Erythroblast (primary cell): ENCODE data around the gene IL7R.
"Not testable (repeated sequence)": the region's sequence is repeated elsewhere in the genome, so short reads cannot be mapped to it uniquely, and the experiment has no call there.

Source experiments
- DNase-seq, 2 experiments: peaks; one replicate each; lab custom pipeline; 2025; lab: John Stamatoyannopoulos, UW
- GATA1 ChIP-seq: IDR thresholded peaks from 2 replicates; pipeline ENCODE4 v1.6.1; 2011; ENCODE audit warnings: low read depth, mild to moderate bottlenecking, control low read depth, low read length, moderate library complexity
- POLR2A ChIP-seq: IDR thresholded peaks from 2 replicates; pipeline ENCODE4 v1.6.1; 2011; ENCODE audit warnings: mild to moderate bottlenecking, low read length

IL7R gene

GRCh38 chr5:35876454-35876853 is 19.8 kb downstream of the IL7R start:
- TF ChIP-seq GATA1 (no peak), POLR2A (no peak)
- DNase-seq: no peak

DNA sequence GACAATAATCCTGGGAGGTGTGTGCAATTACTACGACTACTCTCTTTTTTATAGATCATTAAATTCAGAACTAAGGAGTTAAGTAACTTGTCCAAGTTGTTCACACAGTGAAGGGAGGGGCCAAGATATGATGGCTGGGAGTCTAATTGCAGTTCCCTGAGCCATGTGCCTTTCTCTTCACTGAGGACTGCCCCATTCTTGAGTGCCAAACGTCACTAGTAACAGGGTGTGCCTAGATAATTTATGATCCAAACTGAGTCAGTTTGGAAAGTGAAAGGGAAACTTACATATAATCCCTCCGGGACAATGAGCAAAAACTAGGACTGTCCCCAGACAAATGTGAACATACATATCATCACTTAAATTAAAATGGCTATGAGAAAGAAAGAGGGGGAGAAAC is 20.2 kb downstream of the IL7R start:
- DNase-seq: no peak
- TF ChIP-seq POLR2A (no peak), GATA1 (no peak)

DNA sequence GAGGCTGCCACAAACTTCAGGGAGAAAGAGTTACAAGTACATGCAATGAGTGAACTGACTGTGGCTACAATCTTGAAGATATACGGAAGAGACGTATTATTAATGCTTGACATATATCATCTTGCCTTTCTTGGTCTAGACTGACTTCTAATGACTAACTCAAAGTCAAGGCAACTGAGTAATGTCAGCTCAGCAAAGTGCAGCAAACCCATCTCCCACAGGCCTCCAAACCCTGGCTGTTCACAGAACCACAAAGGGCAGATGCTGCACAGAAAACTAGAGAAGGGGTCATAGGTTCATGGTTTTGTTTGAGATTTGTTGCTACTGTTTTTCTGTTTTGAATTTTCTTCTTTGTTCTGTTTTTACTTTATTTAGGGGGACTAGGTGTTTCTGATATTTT is 21.0 kb downstream of the IL7R start:
- DNase-seq: no peak
- TF ChIP-seq POLR2A (no peak), GATA1 (no peak)

GRCh38 chr5:35878079-35878478 is 21.4 kb downstream of the IL7R start:
- no peak for DNase-seq
- no peak for TF ChIP-seq POLR2A
- TF ChIP-seq GATA1: no peak

DNA sequence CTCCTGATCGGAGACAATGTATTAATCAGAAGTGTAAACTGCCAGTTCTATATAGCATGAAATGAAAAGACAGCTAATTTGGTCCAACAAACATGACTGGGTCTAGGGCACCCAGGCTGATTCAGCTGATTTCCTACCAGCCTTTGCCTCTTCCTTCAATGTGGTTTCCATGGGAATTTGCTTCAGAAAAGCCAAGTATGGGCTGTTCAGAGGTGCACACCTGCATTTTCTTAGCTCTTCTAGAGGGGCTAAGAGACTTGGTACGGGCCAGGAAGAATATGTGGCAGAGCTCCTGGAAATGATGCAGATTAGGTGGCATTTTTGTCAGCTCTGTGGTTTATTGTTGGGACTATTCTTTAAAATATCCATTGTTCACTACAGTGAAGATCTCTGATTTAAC is 22.4 kb downstream of the IL7R start:
- DNase-seq: no peak
- TF ChIP-seq GATA1: no peak
- TF ChIP-seq POLR2A: no peak

DNA sequence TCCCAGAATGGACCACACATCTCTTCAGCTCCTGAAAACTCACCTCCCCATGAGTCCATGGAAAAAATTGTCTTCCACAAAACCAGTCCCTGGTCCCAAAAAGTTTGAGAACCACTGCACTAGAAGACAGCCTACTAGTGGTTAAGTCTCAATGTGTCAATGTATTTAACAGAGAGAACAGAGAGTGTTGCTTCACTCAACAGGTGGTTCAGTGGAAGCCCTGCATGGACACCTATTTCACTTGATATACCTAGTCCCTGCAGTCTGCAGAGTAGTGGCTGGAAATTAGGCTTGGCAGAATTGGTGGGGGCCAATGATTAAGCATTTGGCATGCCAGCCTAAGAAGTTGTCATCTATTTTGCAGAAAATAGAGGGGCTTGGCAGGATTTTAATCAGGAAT is 23.0 kb downstream of the IL7R start:
- TF ChIP-seq GATA1 (no peak), POLR2A (no peak)
- DNase-seq: no peak

DNA sequence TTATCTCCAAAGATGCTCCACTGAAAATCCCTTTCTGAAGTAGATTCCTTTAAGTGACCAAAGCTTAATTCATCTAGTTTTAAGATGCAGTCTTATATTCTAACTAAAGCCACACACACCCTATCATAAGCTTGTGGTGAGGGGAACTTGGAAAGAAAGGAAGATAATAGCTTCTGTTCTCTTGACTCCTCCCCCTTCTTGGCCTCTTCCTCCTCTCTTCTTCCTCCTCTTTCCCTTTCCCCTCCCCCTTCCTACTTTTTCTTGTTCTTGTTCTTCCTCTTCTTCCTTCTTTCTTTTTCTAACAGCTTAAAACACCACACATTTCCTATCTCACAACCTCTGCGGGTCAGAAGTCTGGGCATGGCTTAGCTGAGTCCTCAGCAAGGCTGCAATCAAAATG is 23.5 kb downstream of the IL7R start:
- no peak for DNase-seq
- TF ChIP-seq POLR2A (no peak), GATA1 (no peak)

GRCh38 chr5:35881758-35882157 is 25.1 kb downstream of the IL7R start:
- no peak for TF ChIP-seq POLR2A
- TF ChIP-seq GATA1: no peak

GRCh38 chr5:35884191-35884769 is 27.6 kb downstream of the IL7R start:
- no peak for DNase-seq
- TF ChIP-seq POLR2A: no peak
- no peak for TF ChIP-seq GATA1

More at GRCh38 chr5:35881758-35882157, 25.1 kb downstream of the IL7R start:
- DNase-seq: no peak

GRCh38 chr5:35884773-35885172 is 28.1 kb downstream of the IL7R start:
- DNase-seq: no peak
- TF ChIP-seq POLR2A: no peak
- TF ChIP-seq GATA1: no peak

DNA sequence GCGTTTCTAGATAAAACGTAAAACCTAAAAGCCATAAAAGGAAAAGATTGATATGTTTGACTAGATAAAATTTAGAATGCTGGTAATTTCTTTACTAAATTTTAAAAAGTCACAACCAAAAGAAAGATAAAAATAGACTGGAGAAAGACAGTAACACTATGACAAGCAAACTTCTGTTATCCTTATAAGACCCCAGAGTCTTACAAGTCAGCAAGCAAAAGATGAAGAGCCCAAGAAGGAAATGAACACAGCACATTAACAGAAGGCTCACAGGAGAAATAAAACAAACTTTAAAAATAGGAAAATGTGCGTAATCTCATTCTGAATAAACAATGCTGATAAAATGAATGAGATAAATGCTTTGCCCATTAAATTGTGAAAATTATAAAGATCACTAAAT is 29.7 kb downstream of the IL7R start:
- TF ChIP-seq POLR2A (no peak), GATA1 (no peak)
- DNase-seq: no peak

- DNase-seq: no peak
- TF ChIP-seq POLR2A: no peak
- no peak for TF ChIP-seq GATA1
Measured at GRCh38 chr5:35887321-35888100, 30.8 kb downstream of the IL7R start.

DNA sequence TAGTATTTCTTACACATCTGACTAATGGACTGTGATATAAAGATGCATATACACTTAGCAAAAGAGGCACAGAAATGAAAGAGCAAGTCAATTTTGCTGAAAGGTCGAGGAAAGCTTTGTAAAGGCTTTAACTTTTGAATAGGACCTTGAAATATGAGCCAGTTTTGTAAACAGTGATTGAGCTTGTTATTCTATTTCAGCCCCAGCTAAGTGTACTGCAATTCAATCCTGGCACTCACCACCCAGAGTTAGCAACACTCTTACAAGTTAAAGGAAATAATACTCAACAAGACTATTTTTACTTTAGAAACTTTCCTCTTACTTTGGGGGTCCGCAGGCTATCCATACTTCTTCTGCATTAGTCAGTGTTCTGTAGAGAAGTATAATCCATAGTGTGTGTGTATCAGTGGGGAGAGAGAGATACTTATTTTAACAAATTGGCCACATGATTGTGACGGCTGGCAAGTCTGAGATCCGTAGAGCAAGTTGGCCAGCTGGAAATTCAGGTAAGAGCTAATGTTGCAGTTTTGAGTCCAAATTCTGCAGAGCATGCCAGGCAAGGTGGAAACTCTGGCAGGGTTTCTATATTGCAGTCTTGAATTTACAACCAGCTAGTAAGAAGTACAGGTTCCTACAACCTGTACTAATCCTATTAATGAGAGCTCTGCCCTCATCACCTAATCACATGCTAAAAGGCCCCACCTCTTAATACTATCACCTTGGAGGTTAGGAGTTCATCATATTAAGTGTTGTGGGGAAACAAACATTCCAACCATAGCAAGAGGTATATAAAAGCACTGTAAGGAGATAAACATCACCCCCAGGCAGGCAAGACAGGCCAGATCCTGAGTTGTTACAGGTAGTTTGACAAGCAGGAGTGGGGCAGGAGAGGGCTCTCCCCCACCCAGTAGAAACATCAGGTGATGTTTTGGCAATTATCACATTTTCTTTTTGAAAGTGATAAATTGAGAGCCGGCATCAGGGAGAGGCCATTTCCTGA is 33.6 kb downstream of the IL7R start:
- no peak for DNase-seq
- TF ChIP-seq POLR2A (no peak), GATA1 (no peak)

GRCh38 chr5:35892799-35893198 is 36.1 kb downstream of the IL7R start:
- not testable (repeated sequence) for DNase-seq
